H9 (cell line): ENCODE results near the gene RPS15. TPM values are rescaled to one million over a fixed set of nuclear protein-coding genes. Genes with fewer than 3 reads are reported as not detected.

Source experiments
- DNase-seq: peaks from one replicate; pipeline ENCODE4 v3.0.0-alpha.2; 2017
- H2AFZ ChIP-seq: one replicate; pipeline ENCODE4 v1.6.1; 2013; ENCODE audit warnings: mild to moderate bottlenecking, low read length, control low read depth, moderate library complexity
- H2AK5ac ChIP-seq: 2 replicates; pipeline ENCODE4 v1.6.1; 2013; ENCODE audit warnings: low read length, control low read depth, mixed read lengths; ENCODE audit not compliant: insufficient read length
- H2BK120ac ChIP-seq: one replicate; pipeline ENCODE4 v1.6.1; 2013; ENCODE audit warnings: low read depth, mild to moderate bottlenecking, low read length, control low read depth, inconsistent platforms; ENCODE audit not compliant: poor library complexity, severe bottlenecking
- H2BK12ac ChIP-seq: 2 replicates; pipeline ENCODE4 v1.6.1; 2013; ENCODE audit warnings: low read length, control low read depth, mixed read lengths, low read depth; ENCODE audit not compliant: insufficient read length
- H2BK15ac ChIP-seq: 2 replicates; pipeline ENCODE4 v1.6.1; 2013; ENCODE audit warnings: low read depth, low read length, control low read depth
- H2BK20ac ChIP-seq: one replicate; pipeline ENCODE4 v1.6.1; 2013; ENCODE audit warnings: low read depth, mild to moderate bottlenecking, low read length, control low read depth, inconsistent platforms; ENCODE audit not compliant: poor library complexity, severe bottlenecking
- H2BK5ac ChIP-seq: 2 replicates; pipeline ENCODE4 v1.6.1; 2013; ENCODE audit warnings: low read length, control low read depth, mixed read lengths; ENCODE audit not compliant: insufficient read length
- H3K14ac ChIP-seq: 2 replicates; pipeline ENCODE4 v1.6.1; 2013; ENCODE audit warnings: low read length, control low read depth; ENCODE audit not compliant: insufficient read depth
- H3K18ac ChIP-seq: 2 replicates; pipeline ENCODE4 v1.6.1; 2013; ENCODE audit warnings: low read depth, mild to moderate bottlenecking, mixed read lengths, low read length, control low read depth; ENCODE audit not compliant: insufficient read length
- H3K23ac ChIP-seq: 2 replicates; pipeline ENCODE4 v1.6.1; 2013; ENCODE audit warnings: low read length, control low read depth, mixed read lengths, low read depth; ENCODE audit not compliant: insufficient read length
- H3K23me2 ChIP-seq: 2 replicates; pipeline ENCODE4 v1.6.1; 2013; ENCODE audit warnings: low read depth, mild to moderate bottlenecking, mixed read lengths, low read length, control low read depth; ENCODE audit not compliant: insufficient read length, poor library complexity, severe bottlenecking
- H3K27ac ChIP-seq: 2 replicates; pipeline ENCODE4 v1.5.1; 2013; ENCODE audit warnings: low read length, control low read depth, mixed read lengths, low read depth; ENCODE audit not compliant: insufficient read length
- H3K27me3 ChIP-seq: 2 replicates; pipeline ENCODE4 v1.6.1; 2013; ENCODE audit warnings: low read length, control low read depth, inconsistent platforms; ENCODE audit not compliant: insufficient read depth
- H3K4ac ChIP-seq: 2 replicates; pipeline ENCODE4 v1.6.1; 2013; ENCODE audit warnings: low read depth, mild to moderate bottlenecking, control low read depth, inconsistent platforms, low read length, moderate library complexity
- H3K4me1 ChIP-seq: 2 replicates; pipeline ENCODE4 v1.6.1; 2013; ENCODE audit warnings: low read length, control low read depth, inconsistent platforms; ENCODE audit not compliant: insufficient read depth
- H3K4me2 ChIP-seq: 2 replicates; pipeline ENCODE4 v1.6.1; 2013; ENCODE audit warnings: low read length, control low read depth, mixed read lengths; ENCODE audit not compliant: insufficient read length, insufficient read depth
- H3K56ac ChIP-seq: 2 replicates; pipeline ENCODE4 v1.6.1; 2013; ENCODE audit warnings: low read depth, mild to moderate bottlenecking, mixed read lengths, low read length, control low read depth; ENCODE audit not compliant: insufficient read length
- H3K79me1 ChIP-seq: 2 replicates; pipeline ENCODE4 v1.6.1; 2013; ENCODE audit warnings: low read depth, mild to moderate bottlenecking, moderate library complexity, low read length, control low read depth, inconsistent platforms; ENCODE audit not compliant: insufficient read depth, poor library complexity, severe bottlenecking
- H3K79me2 ChIP-seq: 2 replicates; pipeline ENCODE4 v1.6.1; 2013; ENCODE audit warnings: low read length, control low read depth, inconsistent platforms; ENCODE audit not compliant: insufficient read depth
- H3K9ac ChIP-seq: 2 replicates; pipeline ENCODE4 v1.6.1; 2013; ENCODE audit warnings: low read length, control low read depth, mixed read lengths; ENCODE audit not compliant: insufficient read length; ENCODE audit errors: extremely low read depth
- H3K9me3 ChIP-seq: one replicate; pipeline ENCODE4 v1.6.1; 2013; ENCODE audit warnings: low read depth, low read length, inconsistent platforms; ENCODE audit not compliant: control insufficient read depth
- H3T11ph ChIP-seq: one replicate; pipeline ENCODE4 v1.6.1; 2013; ENCODE audit warnings: mild to moderate bottlenecking, low read length, control low read depth, inconsistent platforms
- H4K20me1 ChIP-seq: one replicate; pipeline ENCODE4 v1.6.1; 2013; ENCODE audit not compliant: control insufficient read depth, insufficient read length, insufficient read depth
- H4K5ac ChIP-seq: 2 replicates; pipeline ENCODE4 v1.6.1; 2013; ENCODE audit warnings: low read depth, mild to moderate bottlenecking, mixed read lengths, low read length, control low read depth; ENCODE audit not compliant: insufficient read length
- H4K8ac ChIP-seq: replicated peaks from 2 replicates; pipeline ENCODE4 v1.6.1; 2013; ENCODE audit warnings: low read length, control low read depth, mixed read lengths, low read depth; ENCODE audit not compliant: insufficient read length
- H4K91ac ChIP-seq: 2 replicates; pipeline ENCODE4 v1.6.1; 2013; ENCODE audit warnings: low read depth, mild to moderate bottlenecking, moderate library complexity, mixed read lengths, low read length, control low read depth; ENCODE audit not compliant: insufficient read length
- H3K27ac Mint-ChIP-seq, 3 experiments: 2 replicates in 2 of 3; 3 replicates in 1 of 3; pipeline ENCODE4 v1.8.0; 2020 to 2021; ENCODE audit warnings: mixed read lengths in 3 of 3, mild to moderate bottlenecking in 1 of 3, moderate library complexity in 1 of 3
- H3K27me3 Mint-ChIP-seq: 2 replicates; pipeline ENCODE4 v1.8.0; 2021; ENCODE audit warnings: low read depth, mild to moderate bottlenecking, moderate library complexity, mixed read lengths
- H3K36me3 Mint-ChIP-seq, 3 experiments: 2 replicates in 2 of 3; 3 replicates in 1 of 3; pipeline ENCODE4 v1.8.0; 2020 to 2021; ENCODE audit warnings: low read depth in 3 of 3, mixed read lengths in 3 of 3; ENCODE audit not compliant: insufficient read depth in 1 of 3
- H3K4me1 Mint-ChIP-seq, 2 experiments: 2 replicates each; pipeline ENCODE4 v1.8.0; 2020; ENCODE audit warnings: mixed read lengths in 2 of 2
- H3K4me3 Mint-ChIP-seq, 2 experiments: 2 replicates in 1 of 2; 3 replicates in 1 of 2; pipeline ENCODE4 v1.8.0; 2020 to 2021; ENCODE audit warnings: mild to moderate bottlenecking in 2 of 2, mixed read lengths in 2 of 2, moderate library complexity in 1 of 2
- H3K9me3 Mint-ChIP-seq, 2 experiments: 2 replicates in 1 of 2; 3 replicates in 1 of 2; pipeline ENCODE4 v1.8.0; 2020; ENCODE audit warnings: mild to moderate bottlenecking in 2 of 2, mixed read lengths in 2 of 2, moderate library complexity in 1 of 2
- WGBS: extraction: QIAGEN DNeasy Blood & Tissue Kit; methylation state at CpG from one replicate; pipeline ENCODE4 v1.1.7; 2013; ENCODE audit warnings: missing lambda C conversion rate, low lambda C conversion rate, mixed read lengths; ENCODE audit not compliant: insufficient read length; ENCODE audit errors: extremely low coverage; 5-methylcytosine and 5-hydroxymethylcytosine counted together
- total RNA-seq: library from RNA; stranded (reverse); gene quantifications from 2 replicates; pipeline ENCODE4 v1.2.1, GENCODE V29; 2021
- TF ChIP-seq, protein P1 (sequence below): fragments of 200-600 bp; sonication (generic); conservative IDR thresholded peaks from 3 replicates; pipeline ENCODE4 v1.8.0; 2021; ENCODE audit warnings: antibody characterized with exemption, mild to moderate bottlenecking

RPS15 gene
- total RNA-seq, 1 experiment from 2014 or later, result 1,628 TPM

DNA sequence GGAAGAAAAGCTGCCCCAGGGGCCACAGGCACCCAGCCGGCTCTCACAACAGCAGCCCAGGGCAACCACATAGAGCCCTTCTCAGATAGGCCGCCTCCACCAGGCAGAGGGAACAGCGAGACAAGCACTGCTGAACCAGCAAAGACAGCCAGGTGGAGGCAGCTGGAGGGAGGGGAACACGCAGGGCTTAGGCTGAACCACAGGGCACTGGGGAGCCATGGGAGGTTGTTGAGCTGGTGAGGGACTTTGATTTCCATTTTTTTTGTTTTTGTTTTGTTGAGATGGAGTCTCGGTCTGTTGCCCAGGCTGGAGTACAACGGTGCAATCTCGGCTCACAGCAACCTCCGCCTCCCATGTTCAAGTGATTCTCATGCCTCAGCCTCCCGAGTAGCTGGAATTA lies 40.4 kb upstream of the RPS15 start:
- TF ChIP-seq, protein P1, sequence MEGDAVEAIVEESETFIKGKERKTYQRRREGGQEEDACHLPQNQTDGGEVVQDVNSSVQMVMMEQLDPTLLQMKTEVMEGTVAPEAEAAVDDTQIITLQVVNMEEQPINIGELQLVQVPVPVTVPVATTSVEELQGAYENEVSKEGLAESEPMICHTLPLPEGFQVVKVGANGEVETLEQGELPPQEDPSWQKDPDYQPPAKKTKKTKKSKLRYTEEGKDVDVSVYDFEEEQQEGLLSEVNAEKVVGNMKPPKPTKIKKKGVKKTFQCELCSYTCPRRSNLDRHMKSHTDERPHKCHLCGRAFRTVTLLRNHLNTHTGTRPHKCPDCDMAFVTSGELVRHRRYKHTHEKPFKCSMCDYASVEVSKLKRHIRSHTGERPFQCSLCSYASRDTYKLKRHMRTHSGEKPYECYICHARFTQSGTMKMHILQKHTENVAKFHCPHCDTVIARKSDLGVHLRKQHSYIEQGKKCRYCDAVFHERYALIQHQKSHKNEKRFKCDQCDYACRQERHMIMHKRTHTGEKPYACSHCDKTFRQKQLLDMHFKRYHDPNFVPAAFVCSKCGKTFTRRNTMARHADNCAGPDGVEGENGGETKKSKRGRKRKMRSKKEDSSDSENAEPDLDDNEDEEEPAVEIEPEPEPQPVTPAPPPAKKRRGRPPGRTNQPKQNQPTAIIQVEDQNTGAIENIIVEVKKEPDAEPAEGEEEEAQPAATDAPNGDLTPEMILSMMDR, result no peak
- Histone ChIP-seq H3K23ac (no peak overlapping the region), H3K14ac (no peak overlapping the region), H2BK5ac (no peak overlapping the region), H2AFZ (no peak overlapping the region), H4K5ac (no peak overlapping the region), H2BK12ac (no peak overlapping the region), H3K4ac (no peak overlapping the region), H3T11ph (no peak overlapping the region), H3K56ac (no peak overlapping the region), H3K27me3 (no peaks in the 10 kb centered on the region), H4K8ac (no peak overlapping the region), H4K20me1 (no peaks in the 10 kb centered on the region), H3K27ac (no peak overlapping the region), H3K79me1 (no peaks in the 10 kb centered on the region), H3K9ac (no peak overlapping the region), H2AK5ac (no peak overlapping the region), H3K79me2 (no peaks in the 10 kb centered on the region), H4K91ac (no peak overlapping the region), H3K4me1 (no peaks in the 10 kb centered on the region), H2BK20ac (no peak overlapping the region), H2BK120ac (no peak overlapping the region), H3K4me2 (no peak overlapping the region), H3K18ac (no peak overlapping the region), H3K23me2 (no peaks in the 10 kb centered on the region), H3K9me3 (no peaks in the 10 kb centered on the region), H2BK15ac (no peak overlapping the region)
- DNase-seq, result peak; percentile 46
- Mint-ChIP-seq H3K27ac (no peak overlapping the region), H3K27me3 (peaks cover 6% of the 10 kb centered on the region), H3K9me3 (no peaks in the 10 kb centered on the region), H3K4me1 (peaks cover 0 to 11% of the 10 kb centered on the region in 2 experiments; a peak in 2 of 4 replicates), H3K36me3 (peaks cover 0 to 12% (median 9%) of the 10 kb centered on the region in 3 experiments; a peak in 3 of 7 replicates), H3K4me3 (no peak overlapping the region; a peak in 1 of 5 replicates)
- no CpG with 5 or more reads among the region's 9 CpGs for WGBS
